Loucy (cell line): Measurements from ENCODE around the gene CSF1.

Experiments used
- H2AFZ ChIP-seq: fragments of 200-600 bp; sonication (generic); 2 replicates; pipeline ENCODE4 v1.6.0; 2016; ENCODE audit warnings: antibody characterized with exemption, mild to moderate bottlenecking, low read length, moderate library complexity
- H3F3A ChIP-seq: fragments of 200-600 bp; 2 replicates; pipeline ENCODE4 v1.6.0; 2016; ENCODE audit warnings: antibody characterized with exemption, low read depth, mild to moderate bottlenecking
- H3K27me3 ChIP-seq: fragments of 200-600 bp; sonication (generic); 2 replicates; pipeline ENCODE4 v1.6.1; 2014; ENCODE audit warnings: low read length, mild to moderate bottlenecking; ENCODE audit not compliant: insufficient read depth, poor library complexity, severe bottlenecking
- H3K36me3 ChIP-seq: fragments of 200-600 bp; sonication (generic); 2 replicates; pipeline ENCODE4 v1.6.1; 2016; ENCODE audit warnings: low read length; ENCODE audit not compliant: insufficient read depth
- H3K4me1 ChIP-seq: fragments of 200-600 bp; sonication (generic); 2 replicates; pipeline ENCODE4 v1.5.1; 2014; ENCODE audit warnings: low read length, mild to moderate bottlenecking; ENCODE audit not compliant: insufficient read depth, poor library complexity, severe bottlenecking
- H3K4me2 ChIP-seq: fragments of 200-600 bp; sonication (generic); 2 replicates; pipeline ENCODE4 v1.6.0; 2014; ENCODE audit warnings: antibody characterized with exemption, low read length, low read depth, mild to moderate bottlenecking; ENCODE audit not compliant: poor library complexity, severe bottlenecking
- H3K4me3 ChIP-seq: fragments of 200-600 bp; sonication (generic); 2 replicates; pipeline ENCODE4 v1.5.1; 2014; ENCODE audit warnings: low read length, mild to moderate bottlenecking, mixed read lengths; ENCODE audit not compliant: poor library complexity, severe bottlenecking
- H3K79me2 ChIP-seq: fragments of 200-600 bp; sonication (generic); 2 replicates; pipeline ENCODE4 v1.6.1; 2014; ENCODE audit warnings: low read length; ENCODE audit not compliant: insufficient read depth
- H3K9ac ChIP-seq: fragments of 200-600 bp; sonication (generic); 2 replicates; pipeline ENCODE4 v1.6.0; 2014; ENCODE audit warnings: mild to moderate bottlenecking, low read depth, low read length, moderate library complexity; ENCODE audit not compliant: poor library complexity, severe bottlenecking
- H3K9me2 ChIP-seq: fragments of 200-600 bp; sonication (generic); replicated peaks from 2 replicates; pipeline ENCODE4 v1.6.1; 2016; ENCODE audit warnings: low read depth, low read length, mixed read lengths
- H3K9me3 ChIP-seq: fragments of 200-600 bp; sonication (generic); 2 replicates; pipeline ENCODE4 v1.6.1; 2014; ENCODE audit warnings: mild to moderate bottlenecking, antibody characterized with exemption, low read length, low read depth; ENCODE audit not compliant: insufficient read depth
- H4K20me1 ChIP-seq: fragments of 200-600 bp; sonication (generic); 2 replicates; pipeline ENCODE4 v1.6.0; 2014; ENCODE audit warnings: antibody characterized with exemption, low read length, mild to moderate bottlenecking; ENCODE audit not compliant: insufficient read depth, poor library complexity, severe bottlenecking
- EZH2phosphoT487 ChIP-seq: fragments of 200-600 bp; IDR thresholded peaks from 2 replicates; pipeline ENCODE4 v1.6.1; 2018; ENCODE audit warnings: antibody characterized with exemption, mild to moderate bottlenecking, moderate library complexity, borderline replicate concordance
- TF ChIP-seq, protein P1 (sequence below): fragments of 200-600 bp; sonication (generic); conservative IDR thresholded peaks from 2 replicates; pipeline ENCODE4 v1.5.1; 2014; ENCODE audit warnings: mild to moderate bottlenecking, antibody characterized with exemption, low read length

Gene CSF1

DNA sequence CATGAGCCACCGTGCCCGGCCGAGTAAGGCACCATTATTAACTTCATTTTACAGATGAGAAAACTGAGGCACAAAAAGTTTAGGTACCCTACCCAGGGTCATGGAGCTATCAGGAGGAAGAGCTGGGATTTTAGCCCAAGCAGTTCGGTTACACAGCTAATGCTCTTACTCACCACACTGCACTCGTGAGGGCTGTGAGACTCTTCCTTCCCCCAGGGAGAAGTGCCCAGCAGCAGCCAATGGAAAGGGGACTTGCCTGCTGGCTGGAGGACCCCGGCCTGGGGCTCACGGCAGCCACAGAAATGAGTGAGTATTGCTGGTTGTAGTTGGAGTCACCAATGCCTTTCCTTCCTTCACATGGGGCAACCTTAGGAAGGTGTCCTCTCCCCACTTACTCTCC, 5.2 kb upstream of the CSF1 start:
- Histone ChIP-seq H3K27me3 (no peaks in the 10 kb centered on the region), H4K20me1 (no peaks in the 10 kb centered on the region), H3K9me2 (no peaks in the 10 kb centered on the region), H3K9me3 (no peaks in the 10 kb centered on the region), H3K36me3 (no peaks in the 10 kb centered on the region), H3K9ac (peak overlapping the region; percentile 48), H3F3A (no peaks in the 10 kb centered on the region; the same call in 1 of the 2 replicates), H3K4me1 (peaks cover 48% of the 10 kb centered on the region), H2AFZ (peak overlapping the region; percentile 78; the same call in 1 of the 2 replicates), H3K4me2 (peak overlapping the region; percentile 47), H3K79me2 (peaks cover 17% of the 10 kb centered on the region), H3K4me3 (no peak overlapping the region)
- TF ChIP-seq, protein P1, sequence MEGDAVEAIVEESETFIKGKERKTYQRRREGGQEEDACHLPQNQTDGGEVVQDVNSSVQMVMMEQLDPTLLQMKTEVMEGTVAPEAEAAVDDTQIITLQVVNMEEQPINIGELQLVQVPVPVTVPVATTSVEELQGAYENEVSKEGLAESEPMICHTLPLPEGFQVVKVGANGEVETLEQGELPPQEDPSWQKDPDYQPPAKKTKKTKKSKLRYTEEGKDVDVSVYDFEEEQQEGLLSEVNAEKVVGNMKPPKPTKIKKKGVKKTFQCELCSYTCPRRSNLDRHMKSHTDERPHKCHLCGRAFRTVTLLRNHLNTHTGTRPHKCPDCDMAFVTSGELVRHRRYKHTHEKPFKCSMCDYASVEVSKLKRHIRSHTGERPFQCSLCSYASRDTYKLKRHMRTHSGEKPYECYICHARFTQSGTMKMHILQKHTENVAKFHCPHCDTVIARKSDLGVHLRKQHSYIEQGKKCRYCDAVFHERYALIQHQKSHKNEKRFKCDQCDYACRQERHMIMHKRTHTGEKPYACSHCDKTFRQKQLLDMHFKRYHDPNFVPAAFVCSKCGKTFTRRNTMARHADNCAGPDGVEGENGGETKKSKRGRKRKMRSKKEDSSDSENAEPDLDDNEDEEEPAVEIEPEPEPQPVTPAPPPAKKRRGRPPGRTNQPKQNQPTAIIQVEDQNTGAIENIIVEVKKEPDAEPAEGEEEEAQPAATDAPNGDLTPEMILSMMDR, result no peak
- no peak for TF ChIP-seq EZH2phosphoT487

GRCh38 chr1:109906160-109906838, 4.3 kb upstream of the CSF1 start:
- Histone ChIP-seq H3F3A (no peaks in the 10 kb centered on the region; the same call in 1 of the 2 replicates), H3K79me2 (peaks cover 25% of the 10 kb centered on the region), H2AFZ (peak overlapping the region; percentile 78), H4K20me1 (no peaks in the 10 kb centered on the region), H3K9me3 (no peaks in the 10 kb centered on the region), H3K4me3 (no peak overlapping the region), H3K27me3 (no peaks in the 10 kb centered on the region), H3K4me1 (peaks cover 49% of the 10 kb centered on the region), H3K36me3 (no peaks in the 10 kb centered on the region), H3K9ac (peak overlapping the region; percentile 48), H3K9me2 (no peaks in the 10 kb centered on the region), H3K4me2 (peak overlapping the region; percentile 47)
- TF ChIP-seq EZH2phosphoT487, result no peak
- TF ChIP-seq, protein P1, result no peak

DNA sequence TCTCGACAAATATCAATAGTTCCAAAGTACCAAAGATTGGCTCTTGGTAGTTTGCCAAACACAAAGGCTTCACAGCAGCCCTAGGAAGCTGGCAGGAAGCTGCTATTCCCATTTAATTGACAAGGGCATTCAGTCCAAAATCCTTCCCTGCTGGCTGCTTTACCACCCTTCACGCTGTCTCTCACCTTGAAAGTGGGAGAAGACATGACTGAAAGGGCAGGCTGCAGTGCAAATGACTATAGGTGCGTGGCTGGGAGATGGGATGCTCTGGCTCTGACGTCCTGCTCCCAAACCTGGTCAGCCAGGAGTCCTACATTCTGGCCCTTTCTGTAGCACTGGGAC, 3.8 kb upstream of the CSF1 start:
- peak overlapping the region; percentile 78; the same call in 1 of the 2 replicates for H2AFZ ChIP-seq
- peaks cover 30% of the 10 kb centered on the region for H3K79me2 ChIP-seq
- no peaks in the 10 kb centered on the region; the same call in 1 of the 2 replicates for H3F3A ChIP-seq
- H3K4me2 ChIP-seq, result peak overlapping the region; percentile 47
- H3K4me1 ChIP-seq, result peaks cover 52% of the 10 kb centered on the region
- H3K27me3 ChIP-seq, result no peaks in the 10 kb centered on the region
- TF ChIP-seq, protein P1, result no peak
- H3K4me3 ChIP-seq, result no peak overlapping the region
- no peaks in the 10 kb centered on the region for H3K9me3 ChIP-seq
- H3K9me2 ChIP-seq, result no peaks in the 10 kb centered on the region
- peaks cover under 1% of the 10 kb centered on the region for H4K20me1 ChIP-seq
- H3K36me3 ChIP-seq, result no peaks in the 10 kb centered on the region
- peak overlapping the region; percentile 48 for H3K9ac ChIP-seq
